ENCODE results near the gene LENG8. TPM values are rescaled to one million over a fixed set of nuclear protein-coding genes. Genes with fewer than 3 reads are reported as not detected.

The LENG8 gene
- total and polyA plus RNA-seq, 2 of the 8 experiments (the other 6 are each of a cell fraction or from before 2014, with no cell fraction given), result 62.2 to 108 TPM

- WGBS, 2 experiments (ENCODE audit: extremely low coverage in 1 of 2, insufficient coverage in 1 of 2, insufficient read length in 1 of 2, insufficient replicate concordance in 2 of 2, low coverage in 1 of 2, low lambda C conversion rate in 2 of 2, missing lambda C conversion rate in 1 of 2), result 88% methylated on average over 8 of the region's 11 CpGs; no CpG with 5 or more reads in 1 of the 2 experiments
- DNase-seq (ENCODE audit: low read depth in 1 of 2, low spot score in 2 of 2) (no peak), FAIRE-seq (no peak)
- no peak overlapping the region for H3K4me2 ChIP-seq (ENCODE audit: insufficient read depth in 1 of 2, low read depth in 2 of 2, low read length in 2 of 2)
- no peak overlapping the region for H4K8ac ChIP-seq (ENCODE audit: extremely low read depth, insufficient read depth, low read length)
- H3K27me3 ChIP-seq (replicated peaks in 1 of 4; ENCODE audit: control insufficient read depth in 3 of 4, extremely low read depth in 1 of 4, insufficient read depth in 3 of 4, low read length in 3 of 4), result peaks cover 0 to 10% (median 7%) of the 10 kb centered on the region in 4 experiments; a peak in 6 of 7 replicates
- no peak overlapping the region for H3K27ac ChIP-seq (ENCODE audit: low read depth, low read length)
- H2AK5ac ChIP-seq (ENCODE audit: low read depth, low read length), result no peak overlapping the region
- no peak overlapping the region for H3K4me3 ChIP-seq (ENCODE audit: extremely low read depth in 1 of 4, insufficient read depth in 2 of 4, low read depth in 3 of 4, low read length in 4 of 4)
- H3K79me2 ChIP-seq (ENCODE audit: control insufficient read depth in 1 of 2, insufficient read depth in 2 of 2, low read length in 2 of 2), result no peaks in the 10 kb centered on the region
- TF ChIP-seq, protein P1, sequence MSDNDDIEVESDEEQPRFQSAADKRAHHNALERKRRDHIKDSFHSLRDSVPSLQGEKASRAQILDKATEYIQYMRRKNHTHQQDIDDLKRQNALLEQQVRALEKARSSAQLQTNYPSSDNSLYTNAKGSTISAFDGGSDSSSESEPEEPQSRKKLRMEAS (IDR thresholded peaks at IDR 0.05), result no peak
- TF ChIP-seq SAP30 (IDR thresholded peaks at IDR 0.05; ENCODE audit: insufficient read depth, insufficient replicate concordance, low read length), result no peak
- no peak for TF ChIP-seq EZH2 (IDR thresholded peaks at IDR 0.05; ENCODE audit: low read depth, low read length, severe bottlenecking)
- TF ChIP-seq GTF2F1 (IDR thresholded peaks at IDR 0.05; ENCODE audit: borderline replicate concordance, low read depth, low read length), result no peak
- TF ChIP-seq RFX5 (IDR thresholded peaks at IDR 0.05; ENCODE audit: borderline replicate concordance, low read depth, low read length), result no peak
- no peak for TF ChIP-seq CEBPB (IDR thresholded peaks at IDR 0.05; ENCODE audit: low read depth, low read length)
- no peak for TF ChIP-seq POU5F1 (IDR thresholded peaks at IDR 0.05; ENCODE audit: low read depth, low read length)
- TF ChIP-seq, protein P2, sequence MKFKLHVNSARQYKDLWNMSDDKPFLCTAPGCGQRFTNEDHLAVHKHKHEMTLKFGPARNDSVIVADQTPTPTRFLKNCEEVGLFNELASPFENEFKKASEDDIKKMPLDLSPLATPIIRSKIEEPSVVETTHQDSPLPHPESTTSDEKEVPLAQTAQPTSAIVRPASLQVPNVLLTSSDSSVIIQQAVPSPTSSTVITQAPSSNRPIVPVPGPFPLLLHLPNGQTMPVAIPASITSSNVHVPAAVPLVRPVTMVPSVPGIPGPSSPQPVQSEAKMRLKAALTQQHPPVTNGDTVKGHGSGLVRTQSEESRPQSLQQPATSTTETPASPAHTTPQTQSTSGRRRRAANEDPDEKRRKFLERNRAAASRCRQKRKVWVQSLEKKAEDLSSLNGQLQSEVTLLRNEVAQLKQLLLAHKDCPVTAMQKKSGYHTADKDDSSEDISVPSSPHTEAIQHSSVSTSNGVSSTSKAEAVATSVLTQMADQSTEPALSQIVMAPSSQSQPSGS (IDR thresholded peaks at IDR 0.05; ENCODE audit: low read length), result no peak
- TF ChIP-seq, protein P3, sequence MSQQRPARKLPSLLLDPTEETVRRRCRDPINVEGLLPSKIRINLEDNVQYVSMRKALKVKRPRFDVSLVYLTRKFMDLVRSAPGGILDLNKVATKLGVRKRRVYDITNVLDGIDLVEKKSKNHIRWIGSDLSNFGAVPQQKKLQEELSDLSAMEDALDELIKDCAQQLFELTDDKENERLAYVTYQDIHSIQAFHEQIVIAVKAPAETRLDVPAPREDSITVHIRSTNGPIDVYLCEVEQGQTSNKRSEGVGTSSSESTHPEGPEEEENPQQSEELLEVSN (IDR thresholded peaks at IDR 0.05), result no peak
- H3K79me1 ChIP-seq (ENCODE audit: low read depth, low read length), result no peaks in the 10 kb centered on the region
- no peaks in the 10 kb centered on the region for H3K36me3 ChIP-seq (ENCODE audit: control insufficient read depth in 2 of 4, insufficient read depth in 4 of 4, low read length in 3 of 4)
- H3K9ac ChIP-seq (replicated peaks in 1 of 4; ENCODE audit: extremely low read depth in 1 of 4, low read depth in 3 of 4, low read length in 3 of 4), result no peak overlapping the region
- H3K23ac ChIP-seq (ENCODE audit: insufficient read length), result no peak overlapping the region
- no peak overlapping the region for H2BK20ac ChIP-seq (ENCODE audit: low read length)
- H2BK5ac ChIP-seq (ENCODE audit: low read depth, low read length), result no peak overlapping the region
- H3K14ac ChIP-seq (ENCODE audit: insufficient read length), result no peak overlapping the region
- ChIA-PET CTCF (ENCODE audit: partially characterized antibody) (no interaction called here), POLR2A (ENCODE audit: partially characterized antibody) (no interaction called here)
- H3K9me3 ChIP-seq (ENCODE audit: insufficient read depth in 2 of 2, low read depth in 1 of 2, low read length in 1 of 2), result no peaks in the 10 kb centered on the region
- H4K91ac ChIP-seq (replicated peaks; ENCODE audit: insufficient read length, low read length), result no peak overlapping the region
- H2AFZ ChIP-seq (ENCODE audit: low read length), result no peak overlapping the region
- peaks cover 2 to 7% (median 3%) of the 10 kb centered on the region in 4 experiments; a peak in 5 of 7 replicates for H3K4me1 ChIP-seq (replicated peaks in 1 of 4; ENCODE audit: control insufficient read depth in 3 of 4, insufficient read depth in 4 of 4, low read length in 3 of 4)
- peaks cover 5% of the 10 kb centered on the region; the same call in 1 of the 2 replicates for H3K23me2 ChIP-seq (ENCODE audit: low read depth, low read length)
- H4K20me1 ChIP-seq (replicated peaks in 1 of 2; ENCODE audit: control insufficient read depth in 1 of 2, insufficient read depth in 2 of 2, low read length in 2 of 2), result no peaks in the 10 kb centered on the region
- no peak overlapping the region for H2BK120ac ChIP-seq (replicated peaks; ENCODE audit: low read depth, low read length)
- no peak overlapping the region for H4K5ac ChIP-seq (ENCODE audit: insufficient read length, low read depth, low read length)
- no peak overlapping the region for H3K56ac ChIP-seq (replicated peaks; ENCODE audit: insufficient read length, low read depth, low read length)
- no peak overlapping the region for H2BK12ac ChIP-seq (ENCODE audit: low read depth, low read length)
- H3K18ac ChIP-seq (ENCODE audit: extremely low read depth, low read length), result no peak overlapping the region
- H3K4ac ChIP-seq (replicated peaks; ENCODE audit: insufficient read length, low read depth, low read length), result no peak overlapping the region
- H2BK15ac ChIP-seq (ENCODE audit: low read length), result no peak overlapping the region
These were observed 26.7 kb downstream of the LENG8 start for GRCh38 chr19:54475706-54476105.

All from H1 (cell line).